ENCODE results near the gene PDE6G.
"Not testable (repeated sequence)": the region's sequence is repeated elsewhere in the genome, so short reads cannot be mapped to it uniquely, and the experiment has no call there.

The PDE6G gene

DNA sequence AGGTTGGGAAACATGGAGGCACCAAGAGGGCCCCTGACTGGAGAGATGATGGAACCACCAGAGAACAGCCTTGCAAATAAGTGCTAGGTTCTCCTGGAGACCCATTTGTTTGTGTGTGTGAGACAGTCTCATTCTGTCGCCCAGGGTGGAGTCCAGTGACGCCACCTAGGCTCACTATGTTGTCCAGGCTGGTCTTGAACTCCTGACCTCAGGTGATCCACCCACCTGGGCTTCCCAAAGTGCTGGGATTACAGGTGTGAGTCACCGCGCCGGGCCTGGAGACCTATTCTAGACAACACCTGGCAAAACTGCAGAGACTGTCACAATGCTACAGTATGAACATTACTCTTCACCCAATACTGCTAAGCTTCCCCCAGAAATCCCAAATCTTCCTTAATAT lies 20.9 kb downstream of the PDE6G start:
- DNase-seq (ENCODE audit: low read depth): no peak
- no peak for TF ChIP-seq CTCF (conservative IDR thresholded peaks at IDR 0.05; ENCODE audit: low read length)
- peak overlapping the region; percentile 91 for H3K4me3 ChIP-seq (ENCODE audit: low read length)

- no peak for TF ChIP-seq CTCF (conservative IDR thresholded peaks at IDR 0.05; ENCODE audit: low read length)
- DNase-seq (ENCODE audit: low read depth): no peak
These were observed 24.9 kb downstream of the PDE6G start for GRCh38 chr17:81631482-81631881.

DNA sequence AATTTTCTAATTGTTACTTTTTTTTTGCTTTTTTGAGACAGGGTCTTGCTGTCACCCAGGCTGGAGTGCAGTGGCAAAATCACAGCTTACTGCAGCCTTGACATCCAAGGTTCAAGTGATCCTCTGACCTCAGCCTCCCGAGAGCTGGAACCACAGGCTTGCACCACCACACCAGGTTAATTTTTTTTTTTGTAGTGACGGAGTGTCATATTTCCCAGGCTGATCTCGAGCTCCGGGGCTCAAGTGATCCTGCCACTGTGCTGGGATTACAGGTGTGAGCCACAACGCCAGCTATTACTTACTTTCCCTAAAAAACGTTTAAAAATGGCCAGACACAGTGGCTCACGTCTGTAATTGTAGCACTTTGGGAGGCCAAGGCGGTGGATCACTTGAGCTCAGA lies 26.1 kb downstream of the PDE6G start:
- no peak overlapping the region for H3K4me3 ChIP-seq (ENCODE audit: low read length)
- no peak for TF ChIP-seq CTCF (conservative IDR thresholded peaks at IDR 0.05; ENCODE audit: low read length)
- DNase-seq (ENCODE audit: low read depth): no peak

More at GRCh38 chr17:81631482-81631881, 24.9 kb downstream of the PDE6G start:
- H3K4me3 ChIP-seq (ENCODE audit: low read length): no peak overlapping the region

- no peak for TF ChIP-seq CTCF (conservative IDR thresholded peaks at IDR 0.05; ENCODE audit: low read length)
- no peak for DNase-seq (ENCODE audit: low read depth)
- H3K4me3 ChIP-seq (ENCODE audit: low read length): no peak overlapping the region
These were observed 34.7 kb downstream of the PDE6G start for GRCh38 chr17:81621494-81622130.

- H3K4me3 ChIP-seq (ENCODE audit: low read length); DNase-seq (ENCODE audit: low read depth): not testable (repeated sequence)
These were observed 38.0 kb downstream of the PDE6G start for GRCh38 chr17:81618307-81618706.

- DNase-seq (ENCODE audit: low read depth): no peak
- H3K4me3 ChIP-seq (ENCODE audit: low read length): no peak overlapping the region
- TF ChIP-seq CTCF (conservative IDR thresholded peaks at IDR 0.05; ENCODE audit: low read length): no peak
These were observed 39.5 kb downstream of the PDE6G start for GRCh38 chr17:81616877-81617276.

DNA sequence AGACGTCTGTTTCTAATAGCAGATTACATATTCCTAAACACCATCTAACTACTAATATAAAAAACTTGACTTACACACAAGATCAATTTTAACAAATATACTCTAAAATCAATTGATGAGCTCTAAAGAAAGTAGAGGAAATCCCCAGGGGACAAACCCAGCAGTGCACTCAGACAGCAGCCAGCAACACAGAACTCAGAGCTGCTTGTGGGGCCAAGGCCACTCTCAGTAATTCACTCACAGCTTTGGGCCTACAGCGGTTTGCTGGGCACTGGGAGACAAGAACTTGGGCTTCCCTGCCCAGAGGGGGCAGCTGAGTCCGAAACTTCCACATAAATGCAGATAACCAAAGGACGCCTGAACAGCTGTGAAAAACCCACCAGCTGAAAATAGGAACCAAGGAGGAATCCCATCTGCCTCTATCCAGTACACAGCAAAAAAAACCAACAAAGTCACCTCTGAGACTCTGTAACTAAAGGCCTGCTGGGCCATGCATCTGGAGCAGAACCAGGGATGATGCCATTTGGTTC lies 40.9 kb downstream of the PDE6G start:
- DNase-seq (ENCODE audit: low read depth): no peak
- no peak for TF ChIP-seq CTCF (conservative IDR thresholded peaks at IDR 0.05; ENCODE audit: low read length)
- H3K4me3 ChIP-seq (ENCODE audit: low read length): no peak overlapping the region

Data from AG10803 (cell line).